ENCODE measurements around the gene MYBPC1. TPM values are rescaled to one million over a fixed set of nuclear protein-coding genes. Genes with fewer than 3 reads are reported as not detected.
"Not testable (repeated sequence)": the region's sequence is repeated elsewhere in the genome, so short reads cannot be mapped to it uniquely, and the experiment has no call there.

The MYBPC1 gene
- total RNA-seq, 4 donors from 2014 or later = 0.13 to 1.6 TPM; not detected in 2

GRCh38 chr12:101671157-101671791 lies 76.5 kb downstream of the MYBPC1 start:
- 58 to 72% methylated on average over 6 of the region's 6 CpGs for WGBS, 2 donors

GRCh38 chr12:101671833-101672232 lies 77.1 kb downstream of the MYBPC1 start:
- Histone ChIP-seq H3K4me1 (no peaks in the 10 kb centered on the region), H3K9me3 (no peaks in the 10 kb centered on the region), H3K27me3 (no peaks in the 10 kb centered on the region), H3K4me3 (replicated peaks in 1 of 3) (no peak overlapping the region), H3K27ac (no peak overlapping the region), H3K36me3 (no peaks in the 10 kb centered on the region)
- intact Hi-C loops (cut with DNase I) = loop anchor here (10.0 kb wide), 1 partner anchor 83 kb away; no protein-coding TSS in a partner anchor
- no peak for DNase-seq
- TF ChIP-seq POLR2A (IDR thresholded peaks at IDR 0.05) = no peak
- no peak for TF ChIP-seq CTCF (IDR thresholded peaks at IDR 0.05)
- WGBS, 2 donors = 90 to 93% methylated on average over 4 of the region's 4 CpGs

More at GRCh38 chr12:101671157-101671791, 76.5 kb downstream of the MYBPC1 start:
- no peak for TF ChIP-seq POLR2A (IDR thresholded peaks at IDR 0.05)
- no peak for TF ChIP-seq CTCF (IDR thresholded peaks at IDR 0.05)
- Histone ChIP-seq H3K36me3 (no peaks in the 10 kb centered on the region), H3K4me1 (no peaks in the 10 kb centered on the region), H3K9me3 (no peaks in the 10 kb centered on the region), H3K4me3 (replicated peaks in 1 of 3) (no peak overlapping the region), H3K27me3 (no peaks in the 10 kb centered on the region), H3K27ac (no peak overlapping the region)
- DNase-seq = peak; percentile 35 to 37
- intact Hi-C loops (cut with DNase I) = loop anchor here (10.0 kb wide), 1 partner anchor 84 kb away; no protein-coding TSS in a partner anchor

GRCh38 chr12:101675555-101675954 lies 80.8 kb downstream of the MYBPC1 start:
- Histone ChIP-seq H3K27ac (no peak overlapping the region), H3K4me3 (replicated peaks in 1 of 3) (no peak overlapping the region), H3K27me3 (no peaks in the 10 kb centered on the region), H3K9me3 (no peaks in the 10 kb centered on the region), H3K4me1 (no peaks in the 10 kb centered on the region), H3K36me3 (no peaks in the 10 kb centered on the region)
- DNase-seq = no peak
- intact Hi-C loops (cut with DNase I) = loop anchor here (10.0 kb wide), 1 partner anchor 79 kb away; no protein-coding TSS in a partner anchor
- 89 to 92% methylated on average over 2 of the region's 2 CpGs for WGBS, 2 donors
- TF ChIP-seq CTCF (IDR thresholded peaks at IDR 0.05) (no peak), POLR2A (IDR thresholded peaks at IDR 0.05) (no peak)

- H3K4me1 ChIP-seq; DNase-seq; H3K27me3 ChIP-seq; H3K27ac ChIP-seq; H3K36me3 ChIP-seq; H3K9me3 ChIP-seq; H3K4me3 ChIP-seq (replicated peaks in 1 of 3): not testable (repeated sequence)
- WGBS, 2 donors = 71 to 82% methylated on average over 3 of the region's 3 CpGs
- intact Hi-C loops (cut with DNase I) = loop anchor here (10.0 kb wide), 1 partner anchor 78 kb away; no protein-coding TSS in a partner anchor
These were observed 81.7 kb downstream of the MYBPC1 start for GRCh38 chr12:101676497-101676896.

- no peak overlapping the region for H3K27ac ChIP-seq
- intact Hi-C loops (cut with DNase I) = loop anchor here (10.0 kb wide), 1 partner anchor 77 kb away; no protein-coding TSS in a partner anchor
- H3K9me3 ChIP-seq = no peaks in the 10 kb centered on the region
- no peak for DNase-seq
- H3K4me3 ChIP-seq (replicated peaks in 1 of 3) = no peak overlapping the region
- TF ChIP-seq CTCF (IDR thresholded peaks at IDR 0.05) = no peak
- no peak for TF ChIP-seq POLR2A (IDR thresholded peaks at IDR 0.05)
- H3K36me3 ChIP-seq = no peaks in the 10 kb centered on the region
- no peaks in the 10 kb centered on the region for H3K4me1 ChIP-seq
- H3K27me3 ChIP-seq = no peaks in the 10 kb centered on the region
These were observed 83.3 kb downstream of the MYBPC1 start for GRCh38 chr12:101678081-101678480.
